HG03280 (cell line): ENCODE results near the gene ARPC5L.
"Not testable (repeated sequence)": the region's sequence is repeated elsewhere in the genome, so short reads cannot be mapped to it uniquely, and the experiment has no call there.

Experiments
- ATAC-seq: cut with Tn5 transposase; IDR thresholded peaks from one replicate; pipeline ENCODE4 v1.9.1; 2021; ENCODE audit warnings: mild to moderate bottlenecking, moderate library complexity; ENCODE audit not compliant: unreplicated experiment

The ARPC5L gene

GRCh38 chr9:124887832-124888231, 25.9 kb downstream of the ARPC5L start:
- ATAC-seq = no peak

- no peak for ATAC-seq
Observed at GRCh38 chr9:124889006-124889405, 27.1 kb downstream of the ARPC5L start.

GRCh38 chr9:124890179-124890578, 28.2 kb downstream of the ARPC5L start:
- ATAC-seq = no peak

- no peak for ATAC-seq
Observed at GRCh38 chr9:124894035-124894740, 32.3 kb downstream of the ARPC5L start.

GRCh38 chr9:124894741-124895170, 32.8 kb downstream of the ARPC5L start:
- ATAC-seq = no peak

GRCh38 chr9:124897570-124898460, 35.9 kb downstream of the ARPC5L start:
- no peak for ATAC-seq

GRCh38 chr9:124899845-124900244, 37.9 kb downstream of the ARPC5L start:
- no peak for ATAC-seq

GRCh38 chr9:124906966-124907365, 45.0 kb downstream of the ARPC5L start:
- no peak for ATAC-seq

- no peak for ATAC-seq
Observed at GRCh38 chr9:124908098-124908497, 46.2 kb downstream of the ARPC5L start.

GRCh38 chr9:124911766-124912165, 49.8 kb downstream of the ARPC5L start:
- no peak for ATAC-seq

GRCh38 chr9:124913378-124913777, 51.4 kb downstream of the ARPC5L start:
- no peak for ATAC-seq

GRCh38 chr9:124914753-124915405, 52.9 kb downstream of the ARPC5L start:
- no peak for ATAC-seq

- not testable (repeated sequence) for ATAC-seq
Observed at GRCh38 chr9:124920394-124920793, 58.5 kb downstream of the ARPC5L start.
